ENCODE measurements around the gene NOTCH4.

NOTCH4 gene

DNA sequence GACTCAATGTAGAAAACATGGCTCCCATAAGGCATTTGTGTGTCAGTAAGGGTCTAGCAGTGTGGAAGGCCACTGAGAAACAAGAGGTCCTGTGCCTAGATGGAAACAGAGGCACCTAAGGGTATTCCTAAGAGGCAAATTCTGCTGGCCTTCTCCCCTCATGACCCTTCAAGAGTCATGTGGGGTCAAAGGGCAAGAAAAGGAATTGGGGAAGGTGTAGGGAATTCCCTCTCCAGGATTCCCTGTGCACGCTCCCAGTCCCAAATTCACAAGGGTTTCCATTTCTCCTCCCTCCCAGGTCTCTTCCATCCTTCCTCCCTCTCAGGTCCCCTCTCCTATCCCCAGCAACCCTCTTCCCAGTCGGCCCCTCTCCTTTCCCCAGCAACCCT lies 48.6 kb downstream of the NOTCH4 start (continued):
- TF ChIP-seq IKZF3 (tag by site-specific recombination; IDR thresholded peaks at IDR 0.05) = peak; percentile 70; the same call in 1 of the 2 replicates
- TF ChIP-seq, protein P1, sequence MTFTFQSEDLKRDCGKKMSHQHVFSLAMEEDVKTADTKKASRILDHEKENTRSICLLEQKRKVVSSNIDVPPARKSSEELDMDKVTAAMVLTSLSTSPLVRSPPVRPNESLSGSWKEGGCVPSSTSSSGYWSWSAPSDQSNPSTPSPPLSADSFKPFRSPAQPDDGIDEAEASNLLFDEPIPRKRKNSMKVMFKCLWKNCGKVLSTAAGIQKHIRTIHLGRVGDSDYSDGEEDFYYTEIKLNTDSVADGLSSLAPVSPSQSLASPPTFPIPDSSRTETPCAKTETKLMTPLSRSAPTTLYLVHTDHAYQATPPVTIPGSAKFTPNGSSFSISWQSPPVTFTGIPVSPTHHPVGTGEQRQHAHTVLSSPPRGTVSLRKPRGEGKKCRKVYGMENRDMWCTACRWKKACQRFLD (tag by site-specific recombination; IDR thresholded peaks at IDR 0.05) = no peak
- TF ChIP-seq ZBTB20 (tag by site-specific recombination; IDR thresholded peaks at IDR 0.05) = no peak
- no peak for TF ChIP-seq ZNF48 (tag by site-specific recombination; IDR thresholded peaks at IDR 0.05)
- no peak for TF ChIP-seq ZNF138 (tag by site-specific recombination; IDR thresholded peaks at IDR 0.05; ENCODE audit: borderline replicate concordance)
- TF ChIP-seq ZNF114 (tag by site-specific recombination; IDR thresholded peaks at IDR 0.05) = no peak
- TF ChIP-seq ZNF664 (tag by site-specific recombination; IDR thresholded peaks at IDR 0.05) = no peak
- TF ChIP-seq ZNF621 (tag by site-specific recombination; IDR thresholded peaks at IDR 0.05) = no peak

DNA sequence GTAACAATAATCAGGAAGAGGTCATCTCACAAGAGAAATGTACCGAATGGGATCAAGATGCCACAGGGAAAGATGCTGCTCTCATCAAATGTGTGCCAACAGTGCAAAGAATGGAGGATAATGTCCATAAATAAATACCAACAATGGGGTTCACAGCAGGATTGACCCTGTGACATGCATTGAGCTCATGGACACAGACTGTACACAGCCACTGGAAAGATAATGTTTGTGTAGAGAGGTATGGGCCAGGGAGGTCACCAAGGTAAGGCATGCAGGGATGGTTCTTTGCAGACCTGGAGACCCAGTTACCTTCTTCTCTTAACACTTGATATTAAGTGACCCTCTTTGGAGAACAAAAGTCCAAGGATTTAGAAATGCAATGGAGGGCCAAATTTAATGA lies 49.5 kb downstream of the NOTCH4 start:
- Histone ChIP-seq H3K4me1 (ENCODE audit: control insufficient read depth, insufficient read depth, low read length) (peaks cover 14% of the 10 kb centered on the region), H3K4me3 (ENCODE audit: low read depth, low read length) (no peak overlapping the region; the same call in 1 of the 2 replicates), H3K36me3 (ENCODE audit: control insufficient read depth in 2 of 2, insufficient read depth in 1 of 2, low read length in 2 of 2) (peaks cover 15 to 30% of the 10 kb centered on the region in 2 experiments; a peak in 2 of 3 replicates), H3K9me3 (ENCODE audit: control insufficient read depth, insufficient read depth, low read depth, low read length) (no peaks in the 10 kb centered on the region), H3K27ac (ENCODE audit: extremely low read depth, low read depth, low read length) (no peak overlapping the region)
- CTCF ChIA-PET = no interaction called here
- POLR2A ChIA-PET = interaction anchor here (0.6 kb wide), 1 partner anchor 52 kb away, joined by 3 read pairs; no protein-coding TSS in a partner anchor
- TF ChIP-seq GFI1B (tag by site-specific recombination; IDR thresholded peaks at IDR 0.05) (no peak), ZNF23 (tag by site-specific recombination; IDR thresholded peaks at IDR 0.05; ENCODE audit: borderline replicate concordance) (no peak), REPIN1 (tag by site-specific recombination; IDR thresholded peaks at IDR 0.05; ENCODE audit: low read depth) (no peak), ZNF324 (tag by site-specific recombination; IDR thresholded peaks at IDR 0.05) (no peak), ZNF785 (tag by site-specific recombination; IDR thresholded peaks at IDR 0.05) (no peak)
- TF ChIP-seq, protein P2, sequence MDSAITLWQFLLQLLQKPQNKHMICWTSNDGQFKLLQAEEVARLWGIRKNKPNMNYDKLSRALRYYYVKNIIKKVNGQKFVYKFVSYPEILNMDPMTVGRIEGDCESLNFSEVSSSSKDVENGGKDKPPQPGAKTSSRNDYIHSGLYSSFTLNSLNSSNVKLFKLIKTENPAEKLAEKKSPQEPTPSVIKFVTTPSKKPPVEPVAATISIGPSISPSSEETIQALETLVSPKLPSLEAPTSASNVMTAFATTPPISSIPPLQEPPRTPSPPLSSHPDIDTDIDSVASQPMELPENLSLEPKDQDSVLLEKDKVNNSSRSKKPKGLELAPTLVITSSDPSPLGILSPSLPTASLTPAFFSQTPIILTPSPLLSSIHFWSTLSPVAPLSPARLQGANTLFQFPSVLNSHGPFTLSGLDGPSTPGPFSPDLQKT (IDR thresholded peaks at IDR 0.05; ENCODE audit: borderline replicate concordance, low read depth, low read length) = no peak

GRCh38 chr6:32173051-32173727 lies 50.7 kb downstream of the NOTCH4 start:
- Histone ChIP-seq H3K4me1 (ENCODE audit: control insufficient read depth, insufficient read depth, low read length) (peaks cover 7% of the 10 kb centered on the region), H3K27ac (ENCODE audit: extremely low read depth, low read depth, low read length) (no peak overlapping the region), H3K9me3 (ENCODE audit: control insufficient read depth, insufficient read depth, low read depth, low read length) (no peaks in the 10 kb centered on the region), H3K36me3 (ENCODE audit: control insufficient read depth in 2 of 2, insufficient read depth in 1 of 2, low read length in 2 of 2) (peaks cover 15 to 42% of the 10 kb centered on the region in 2 experiments; a peak in 2 of 3 replicates), H3K4me3 (ENCODE audit: low read depth, low read length) (no peak overlapping the region)
- 0 out of 2 replicates have a peak, but pooled peaks have one; percentile 12 for TF ChIP-seq ZNF600 (tag by site-specific recombination; IDR thresholded peaks at IDR 0.05)
- no peak for TF ChIP-seq ZFP37 (tag by site-specific recombination; IDR thresholded peaks at IDR 0.05)
- ChIA-PET POLR2A (no interaction called here), CTCF (interaction anchor here (0.7 to 1.0 kb wide), 2 partner anchors 32 to 56 kb away, joined by 3 to 5 read pairs; no protein-coding TSS in a partner anchor)

GRCh38 chr6:32171234-32171633 lies 52.6 kb downstream of the NOTCH4 start:
- no peaks in the 10 kb centered on the region for H3K9me3 ChIP-seq (ENCODE audit: control insufficient read depth, insufficient read depth, low read depth, low read length)
- POLR2A ChIA-PET = interaction anchor here (0.6 kb wide), 1 partner anchor 41 kb away, joined by 5 read pairs; no protein-coding TSS in a partner anchor
- H3K4me1 ChIP-seq (ENCODE audit: control insufficient read depth, insufficient read depth, low read length) = peaks cover 1% of the 10 kb centered on the region
- CTCF ChIA-PET = no interaction called here
- no peak overlapping the region for H3K4me3 ChIP-seq (ENCODE audit: low read depth, low read length)
- H3K27ac ChIP-seq (ENCODE audit: extremely low read depth, low read depth, low read length) = no peak overlapping the region
- H3K36me3 ChIP-seq (ENCODE audit: control insufficient read depth in 2 of 2, insufficient read depth in 1 of 2, low read length in 2 of 2) = peaks cover 15 to 62% of the 10 kb centered on the region in 2 experiments; a peak in 2 of 3 replicates
- no peak for TF ChIP-seq ZNF2 (tag by site-specific recombination; IDR thresholded peaks at IDR 0.05)
- no peak for TF ChIP-seq ZNF600 (tag by site-specific recombination; IDR thresholded peaks at IDR 0.05)
- TF ChIP-seq ZNF677 (tag by site-specific recombination; IDR thresholded peaks at IDR 0.05) = no peak
- TF ChIP-seq ZNF221 (tag by site-specific recombination; IDR thresholded peaks at IDR 0.05; ENCODE audit: borderline replicate concordance) = no peak
- TF ChIP-seq ZNF223 (tag by site-specific recombination; IDR thresholded peaks at IDR 0.05) = no peak
- TF ChIP-seq, protein P3, sequence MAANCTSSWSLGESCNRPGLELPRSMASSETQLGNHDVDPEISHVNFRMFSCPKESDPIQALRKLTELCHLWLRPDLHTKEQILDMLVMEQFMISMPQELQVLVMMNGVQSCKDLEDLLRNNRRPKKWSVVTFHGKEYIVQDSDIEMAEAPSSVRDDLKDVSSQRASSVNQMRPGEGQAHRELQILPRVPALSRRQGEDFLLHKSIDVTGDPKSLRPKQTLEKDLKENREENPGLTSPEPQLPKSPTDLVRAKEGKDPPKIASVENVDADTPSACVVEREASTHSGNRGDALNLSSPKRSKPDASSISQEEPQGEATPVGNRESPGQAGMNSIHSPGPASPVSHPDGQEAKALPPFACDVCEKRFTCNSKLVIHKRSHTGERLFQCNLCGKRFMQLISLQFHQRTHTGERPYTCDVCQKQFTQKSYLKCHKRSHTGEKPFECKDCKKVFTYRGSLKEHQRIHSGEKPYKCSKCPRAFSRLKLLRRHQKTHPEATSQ (tag by site-specific recombination; IDR thresholded peaks at IDR 0.05) = no peak
- no peak for TF ChIP-seq ZNF660 (tag by site-specific recombination; IDR thresholded peaks at IDR 0.05)
- no peak for TF ChIP-seq FEZF1 (tag by site-specific recombination; IDR thresholded peaks at IDR 0.05)
- TF ChIP-seq EGR2 (tag by site-specific recombination; IDR thresholded peaks at IDR 0.05; ENCODE audit: low read depth) = no peak
- TF ChIP-seq WT1 (tag by site-specific recombination; IDR thresholded peaks at IDR 0.05) = no peak
- no peak for TF ChIP-seq ZNF777 (tag by site-specific recombination; IDR thresholded peaks at IDR 0.05; ENCODE audit: borderline replicate concordance)
- TF ChIP-seq ZNF76 (tag by site-specific recombination; IDR thresholded peaks at IDR 0.05; ENCODE audit: borderline replicate concordance, low read depth) = no peak
- TF ChIP-seq SALL2 (tag by site-specific recombination; IDR thresholded peaks at IDR 0.05; ENCODE audit: borderline replicate concordance) = no peak

Measured in HEK293 (cell line).